B cell (primary cell): ENCODE measurements around the gene IL22RA2. TPM values are rescaled to one million over a fixed set of nuclear protein-coding genes. Genes with fewer than 3 reads are reported as not detected.
A peak's percentile ranks its signal among the peaks of the same experiment; 100 is the strongest.

Experiments
- ATAC-seq: fragments of 200-7000 bp; cut with Tn5 transposase; one replicate; pipeline ENCODE4 v1.10.0; 2021; ENCODE audit warnings: low read depth, mild to moderate bottlenecking, moderate number of reproducible peaks, moderate library complexity
- CTCF ChIA-PET: fragments of 350-600 bp; sonication (Branson Sonifier 250); formaldehyde crosslinking; loops from one replicate; lab custom pipeline; 2021; ENCODE audit warnings: antibody characterized with exemption, inconsistent platforms; lab: Charles Lee
- POLR2A ChIA-PET: fragments of 350-600 bp; sonication (Branson Sonifier 250); formaldehyde crosslinking; loops from one replicate; lab custom pipeline; 2021; ENCODE audit warnings: antibody characterized with exemption; lab: Charles Lee
- DNase-seq: peaks from one replicate; pipeline ENCODE4 v3.0.0; 2013
- H2AFZ ChIP-seq: 2 replicates; pipeline ENCODE4 v1.6.1; 2012; ENCODE audit warnings: mild to moderate bottlenecking, low read depth, low read length; ENCODE audit not compliant: insufficient read depth, poor library complexity, severe bottlenecking
- H3K27ac ChIP-seq, 2 donors: 1 replicate in 1 of 2; 2 replicates in 1 of 2; pipeline ENCODE4 v1.5.1; 2012 to 2013; ENCODE audit warnings: low read length in 2 of 2, mild to moderate bottlenecking in 2 of 2, moderate library complexity in 1 of 2
- H3K27me3 ChIP-seq, 4 experiments: fragments of 200-600 bp in 1 of 4; sonication (generic) in 1 of 4; replicated peaks in 1 of 4; 1 replicate in 2 of 4; 2 replicates in 2 of 4; pipeline versions ENCODE4 v1.6.1 to v1.7.0; 2013 to 2016; ENCODE audit warnings: low read length in 3 of 4, mild to moderate bottlenecking in 2 of 4, mixed read lengths in 1 of 4, moderate library complexity in 1 of 4; ENCODE audit not compliant: insufficient read depth in 4 of 4, control insufficient read depth in 3 of 4; ENCODE audit errors: control extremely low read depth in 1 of 4
- H3K36me3 ChIP-seq, 2 experiments: replicated peaks in 1 of 2; 1 replicate in 1 of 2; 2 replicates in 1 of 2; pipeline versions ENCODE4 v1.6.1 to v1.7.1; 2013; ENCODE audit warnings: low read length in 1 of 2; ENCODE audit not compliant: insufficient read depth in 2 of 2, control insufficient read depth in 1 of 2; ENCODE audit errors: control extremely low read depth in 1 of 2, extremely low read depth in 1 of 2
- H3K4me1 ChIP-seq, 2 donors: fragments of 200-600 bp in 1 of 2; sonication (generic) in 1 of 2; 1 replicate in 1 of 2; 2 replicates in 1 of 2; pipeline versions ENCODE4 v1.5.1 to v1.6.1; 2013 to 2017; ENCODE audit warnings: low read length in 2 of 2; ENCODE audit not compliant: control insufficient read depth in 2 of 2, insufficient read depth in 2 of 2
- H3K4me2 ChIP-seq: replicated peaks from 2 replicates; pipeline ENCODE3; 2012; ENCODE audit warnings: mild to moderate bottlenecking, low read depth, low read length; ENCODE audit not compliant: poor library complexity, severe bottlenecking
- H3K4me3 ChIP-seq, 5 experiments: fragments of 200-600 bp in 1 of 5; sonication (generic) in 1 of 5; 1 replicate in 3 of 5; 2 replicates in 2 of 5; pipeline versions ENCODE4 v1.5.1 to v1.7.0; 2011 to 2016; ENCODE audit warnings: low read length in 4 of 5, mild to moderate bottlenecking in 4 of 5, low read depth in 2 of 5, control low read depth in 1 of 5, moderate library complexity in 1 of 5; ENCODE audit not compliant: insufficient read depth in 1 of 5; ENCODE audit errors: control extremely low read depth in 1 of 5, extremely low read depth in 1 of 5
- H3K79me2 ChIP-seq: fragments of 200-600 bp; sonication (generic); one replicate; pipeline ENCODE4 v1.6.0; 2016; ENCODE audit warnings: low read length; ENCODE audit not compliant: control insufficient read depth, insufficient read depth
- H3K9ac ChIP-seq: fragments of 200-600 bp; sonication (generic); 2 replicates; pipeline ENCODE4 v1.6.1; 2017; ENCODE audit warnings: mild to moderate bottlenecking, low read length, moderate library complexity
- H3K9me3 ChIP-seq, 3 donors: one replicate each; pipeline versions ENCODE4 v1.6.1 to v1.7.1; 2013; ENCODE audit warnings: low read length in 2 of 3; ENCODE audit not compliant: control insufficient read depth in 2 of 3, insufficient read depth in 1 of 3; ENCODE audit errors: control extremely low read depth in 1 of 3
- H4K20me1 ChIP-seq: 2 replicates; pipeline ENCODE4 v1.6.0; 2012; ENCODE audit warnings: mild to moderate bottlenecking, low read length; ENCODE audit not compliant: insufficient read depth, control insufficient read depth, poor library complexity, severe bottlenecking
- H3K27ac Mint-ChIP-seq: one replicate; pipeline ENCODE4 v1.8.0; 2021; ENCODE audit warnings: mixed read lengths
- H3K27me3 Mint-ChIP-seq: one replicate; pipeline ENCODE4 v1.8.0; 2021; ENCODE audit warnings: mixed read lengths
- H3K4me1 Mint-ChIP-seq: one replicate; pipeline ENCODE4 v1.8.0; 2021; ENCODE audit warnings: mixed read lengths
- H3K4me3 Mint-ChIP-seq: one replicate; pipeline ENCODE4 v1.8.0; 2021; ENCODE audit warnings: mixed read lengths
- H3K9me3 Mint-ChIP-seq: one replicate; pipeline ENCODE4 v1.8.0; 2022; ENCODE audit warnings: mixed read lengths; ENCODE audit not compliant: insufficient read depth
- EZH2 ChIP-seq: IDR thresholded peaks from 2 replicates; pipeline ENCODE4 v1.6.1; 2012; ENCODE audit warnings: borderline replicate concordance, low read depth, mild to moderate bottlenecking, moderate library complexity, low read length; ENCODE audit not compliant: insufficient read depth, poor library complexity, severe bottlenecking
- WGBS: methylation state at CpG from one replicate; pipeline ENCODE4 v1.1.5; 2013; ENCODE audit warnings: missing lambda C conversion rate; ENCODE audit not compliant: insufficient coverage; 5-methylcytosine and 5-hydroxymethylcytosine counted together
- intact Hi-C: fragments of 100-400 bp; cut with micrococcal nuclease; formaldehyde crosslinking; loops from one replicate; pipeline ENCODE4 v1.10.0; 2022
- polyA plus RNA-seq: library from polyadenylated mRNA; depleted of rRNA; stranded (reverse); fragments of >200 nt; gene quantifications from 2 replicates; pipeline ENCODE4 v1.2.3, GENCODE V29; 2012
- total RNA-seq, 2 donors: library from RNA; stranded (reverse); fragments of 120-200 nt in 1 of 2; gene quantifications; 1 replicate in 1 of 2; 2 replicates in 1 of 2; pipeline versions ENCODE4 v1.2.3 to v1.2.4, GENCODE V29; 2013 to 2022
- TF ChIP-seq, protein P1 (sequence below): fragments of 200-600 bp; IDR thresholded peaks from one replicate; pipeline ENCODE4 v1.8.0; 2022; ENCODE audit warnings: antibody characterized with exemption, mild to moderate bottlenecking

Gene IL22RA2
- total and polyA plus RNA-seq, 2 donors (not counting 1 experiment from before 2014, with no cell fraction given): not detected

DNA sequence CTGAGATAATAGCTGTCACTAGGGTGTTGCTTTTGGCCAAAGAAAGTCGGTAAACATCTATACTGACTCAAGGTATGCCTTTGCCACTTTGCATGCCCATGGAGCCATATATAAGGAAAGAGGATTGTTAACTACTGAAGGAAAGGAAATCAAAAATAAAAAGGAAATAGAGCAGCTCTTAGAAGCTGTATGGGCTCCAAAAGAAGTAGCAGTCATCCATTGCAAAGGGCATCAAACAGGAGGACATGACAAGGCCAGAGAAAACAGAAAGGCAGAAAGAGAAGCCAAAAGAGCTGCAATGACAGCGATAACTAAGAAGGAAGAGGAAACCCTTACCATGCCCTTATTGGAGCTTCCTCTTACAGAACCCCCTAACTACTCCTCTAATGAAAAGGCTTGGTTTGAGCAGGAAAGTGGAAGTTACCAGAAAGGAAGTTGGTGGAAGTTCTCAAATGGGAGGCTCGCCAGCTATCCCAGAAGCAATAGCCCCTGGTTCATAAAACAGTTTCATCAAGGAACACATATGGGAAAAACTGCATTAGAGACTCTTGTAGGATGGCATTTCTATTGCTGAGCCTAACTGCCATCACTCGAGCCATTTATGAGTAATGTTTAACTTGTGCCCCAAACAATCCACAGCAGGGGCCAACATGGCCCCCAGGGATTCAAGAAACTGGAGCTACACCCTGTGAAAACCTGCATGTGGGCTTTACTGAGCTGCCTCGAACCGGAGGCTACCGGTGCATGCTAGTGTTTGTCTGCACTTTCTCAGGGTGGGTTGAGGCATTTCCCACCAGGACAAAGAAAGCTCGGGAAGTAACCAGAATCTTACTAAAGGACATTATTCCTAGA, 7.0 kb downstream of the IL22RA2 start:
- Histone ChIP-seq H3K4me2 (peak overlapping the region; percentile 45), H3K4me1 (peaks cover 50 to 62% of the 10 kb centered on the region in 2 donors), H3K27me3 (no peaks in the 10 kb centered on the region), H3K9ac (peak overlapping the region; percentile 25), H3K79me2 (no peaks in the 10 kb centered on the region), H3K9me3 (peaks cover 0 to 26% (median 8%) of the 10 kb centered on the region in 3 donors), H3K4me3 (peak overlapping the region in 1 of 5 experiments; percentile 8), H4K20me1 (no peaks in the 10 kb centered on the region), H3K36me3 (no peaks in the 10 kb centered on the region), H3K27ac (peak overlapping the region in 1 of 2 donors; percentile 10), H2AFZ (no peak overlapping the region)
- Mint-ChIP-seq H3K9me3 (peaks cover 7% of the 10 kb centered on the region), H3K4me1 (peaks cover 64% of the 10 kb centered on the region), H3K4me3 (peak overlapping the region; percentile 53), H3K27ac (peak overlapping the region; percentile 70), H3K27me3 (no peaks in the 10 kb centered on the region)
- peak; percentile 32 for DNase-seq
- ChIA-PET POLR2A (interaction anchor here (1.2 to 2.1 kb wide), 3 partner anchors 60 to 72 kb away, joined by 3 to 6 read pairs (median 4); no protein-coding TSS in a partner anchor), CTCF (interaction anchor here (0.6 to 10.3 kb wide), 23 partner anchors 11 to 249 kb away, joined by 3 to 265 read pairs (median 5); no protein-coding TSS in a partner anchor)
- peak; percentile 26 for ATAC-seq
- TF ChIP-seq EZH2: no peak
- TF ChIP-seq, protein P1, sequence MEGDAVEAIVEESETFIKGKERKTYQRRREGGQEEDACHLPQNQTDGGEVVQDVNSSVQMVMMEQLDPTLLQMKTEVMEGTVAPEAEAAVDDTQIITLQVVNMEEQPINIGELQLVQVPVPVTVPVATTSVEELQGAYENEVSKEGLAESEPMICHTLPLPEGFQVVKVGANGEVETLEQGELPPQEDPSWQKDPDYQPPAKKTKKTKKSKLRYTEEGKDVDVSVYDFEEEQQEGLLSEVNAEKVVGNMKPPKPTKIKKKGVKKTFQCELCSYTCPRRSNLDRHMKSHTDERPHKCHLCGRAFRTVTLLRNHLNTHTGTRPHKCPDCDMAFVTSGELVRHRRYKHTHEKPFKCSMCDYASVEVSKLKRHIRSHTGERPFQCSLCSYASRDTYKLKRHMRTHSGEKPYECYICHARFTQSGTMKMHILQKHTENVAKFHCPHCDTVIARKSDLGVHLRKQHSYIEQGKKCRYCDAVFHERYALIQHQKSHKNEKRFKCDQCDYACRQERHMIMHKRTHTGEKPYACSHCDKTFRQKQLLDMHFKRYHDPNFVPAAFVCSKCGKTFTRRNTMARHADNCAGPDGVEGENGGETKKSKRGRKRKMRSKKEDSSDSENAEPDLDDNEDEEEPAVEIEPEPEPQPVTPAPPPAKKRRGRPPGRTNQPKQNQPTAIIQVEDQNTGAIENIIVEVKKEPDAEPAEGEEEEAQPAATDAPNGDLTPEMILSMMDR: no peak
- intact Hi-C loops: loop anchor here (1.0 to 10.0 kb wide), 8 partner anchors 14 to 202 kb away; partner anchors contain the start of gene IFNGR1
- WGBS: 73% methylated on average over 5 of the region's 8 CpGs
